ENCODE measurements around the gene DCLK2.

- TF ChIP-seq CTCF (IDR thresholded peaks at IDR 0.05; ENCODE audit: low read depth, low read length) (no peak), POLR2A (IDR thresholded peaks at IDR 0.05; ENCODE audit: extremely low read depth, insufficient read length) (no peak), MYC (IDR thresholded peaks at IDR 0.05; ENCODE audit: low read depth, low read length) (no peak)
- TF ChIP-seq, protein P1, sequence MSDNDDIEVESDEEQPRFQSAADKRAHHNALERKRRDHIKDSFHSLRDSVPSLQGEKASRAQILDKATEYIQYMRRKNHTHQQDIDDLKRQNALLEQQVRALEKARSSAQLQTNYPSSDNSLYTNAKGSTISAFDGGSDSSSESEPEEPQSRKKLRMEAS (IDR thresholded peaks at IDR 0.05; ENCODE audit: low read depth, low read length) = no peak
Measured at GRCh38 chr4:150248181-150248580, 169.9 kb downstream of the DCLK2 start.
